Osteoblast (primary cell): Measurements from ENCODE around the gene LDB3. TPM values are rescaled to one million over a fixed set of nuclear protein-coding genes. Genes with fewer than 3 reads are reported as not detected.
A peak's percentile ranks its signal among the peaks of the same experiment; 100 is the strongest.

Experiments
- DNase-seq: peaks from one replicate; pipeline ENCODE4 v3.0.0; 2011; ENCODE audit warnings: low spot score, mixed read lengths; ENCODE audit not compliant: insufficient read length; ENCODE audit errors: missing footprints
- H2AFZ ChIP-seq: 2 replicates; pipeline ENCODE4 v1.6.0; 2011; ENCODE audit warnings: mild to moderate bottlenecking, low read length
- H3K27ac ChIP-seq: 2 replicates; pipeline ENCODE4 v1.5.1; 2011; ENCODE audit warnings: mild to moderate bottlenecking, low read depth, low read length, moderate library complexity
- H3K27me3 ChIP-seq: 2 replicates; pipeline ENCODE4 v1.6.0; 2012; ENCODE audit warnings: mild to moderate bottlenecking, control low read depth, inconsistent platforms, low read length, moderate library complexity; ENCODE audit not compliant: insufficient read depth
- H3K36me3 ChIP-seq: 2 replicates; pipeline ENCODE4 v1.5.1; 2011; ENCODE audit warnings: mild to moderate bottlenecking, low read length, control low read depth, moderate library complexity; ENCODE audit not compliant: insufficient read depth
- H3K4me1 ChIP-seq: 2 replicates; pipeline ENCODE4 v1.5.1; 2011; ENCODE audit warnings: mild to moderate bottlenecking, low read length, control low read depth, moderate library complexity; ENCODE audit not compliant: insufficient read depth
- H3K4me2 ChIP-seq: 2 replicates; pipeline ENCODE4 v1.6.0; 2011; ENCODE audit warnings: mild to moderate bottlenecking, low read length; ENCODE audit not compliant: insufficient read depth
- H3K4me3 ChIP-seq: fragments of 200-600 bp; sonication (generic); 3 replicates; pipeline ENCODE4 v1.5.1; 2012; ENCODE audit warnings: mild to moderate bottlenecking, low read length, inconsistent platforms; ENCODE audit not compliant: insufficient read depth
- H3K79me2 ChIP-seq: 2 replicates; pipeline ENCODE4 v1.6.0; 2012; ENCODE audit warnings: mild to moderate bottlenecking, low read length, control low read depth, inconsistent platforms; ENCODE audit not compliant: insufficient read depth
- H3K9me3 ChIP-seq: 2 replicates; pipeline ENCODE4 v1.5.1; 2011; ENCODE audit warnings: low read depth, low read length, control low read depth
- H4K20me1 ChIP-seq: 2 replicates; pipeline ENCODE4 v1.6.0; 2012; ENCODE audit warnings: mild to moderate bottlenecking, low read length, control low read depth; ENCODE audit not compliant: insufficient read depth
- total RNA-seq: library from RNA; depleted of rRNA; stranded (reverse); fragments of >200 nt; gene quantifications from 2 replicates; pipeline ENCODE4 v1.2.3, GENCODE V29; 2012
- TF ChIP-seq, protein P1 (sequence below): IDR thresholded peaks from 2 replicates; pipeline ENCODE4 v1.5.1; 2011; ENCODE audit warnings: mild to moderate bottlenecking, low read depth, low read length, moderate library complexity; ENCODE audit errors: extremely low read depth

Gene LDB3, protein sequence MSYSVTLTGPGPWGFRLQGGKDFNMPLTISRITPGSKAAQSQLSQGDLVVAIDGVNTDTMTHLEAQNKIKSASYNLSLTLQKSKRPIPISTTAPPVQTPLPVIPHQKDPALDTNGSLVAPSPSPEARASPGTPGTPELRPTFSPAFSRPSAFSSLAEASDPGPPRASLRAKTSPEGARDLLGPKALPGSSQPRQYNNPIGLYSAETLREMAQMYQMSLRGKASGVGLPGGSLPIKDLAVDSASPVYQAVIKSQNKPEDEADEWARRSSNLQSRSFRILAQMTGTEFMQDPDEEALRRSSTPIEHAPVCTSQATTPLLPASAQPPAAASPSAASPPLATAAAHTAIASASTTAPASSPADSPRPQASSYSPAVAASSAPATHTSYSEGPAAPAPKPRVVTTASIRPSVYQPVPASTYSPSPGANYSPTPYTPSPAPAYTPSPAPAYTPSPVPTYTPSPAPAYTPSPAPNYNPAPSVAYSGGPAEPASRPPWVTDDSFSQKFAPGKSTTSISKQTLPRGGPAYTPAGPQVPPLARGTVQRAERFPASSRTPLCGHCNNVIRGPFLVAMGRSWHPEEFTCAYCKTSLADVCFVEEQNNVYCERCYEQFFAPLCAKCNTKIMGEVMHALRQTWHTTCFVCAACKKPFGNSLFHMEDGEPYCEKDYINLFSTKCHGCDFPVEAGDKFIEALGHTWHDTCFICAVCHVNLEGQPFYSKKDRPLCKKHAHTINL
- total RNA-seq: under 0.01 TPM in 2 replicates

DNA sequence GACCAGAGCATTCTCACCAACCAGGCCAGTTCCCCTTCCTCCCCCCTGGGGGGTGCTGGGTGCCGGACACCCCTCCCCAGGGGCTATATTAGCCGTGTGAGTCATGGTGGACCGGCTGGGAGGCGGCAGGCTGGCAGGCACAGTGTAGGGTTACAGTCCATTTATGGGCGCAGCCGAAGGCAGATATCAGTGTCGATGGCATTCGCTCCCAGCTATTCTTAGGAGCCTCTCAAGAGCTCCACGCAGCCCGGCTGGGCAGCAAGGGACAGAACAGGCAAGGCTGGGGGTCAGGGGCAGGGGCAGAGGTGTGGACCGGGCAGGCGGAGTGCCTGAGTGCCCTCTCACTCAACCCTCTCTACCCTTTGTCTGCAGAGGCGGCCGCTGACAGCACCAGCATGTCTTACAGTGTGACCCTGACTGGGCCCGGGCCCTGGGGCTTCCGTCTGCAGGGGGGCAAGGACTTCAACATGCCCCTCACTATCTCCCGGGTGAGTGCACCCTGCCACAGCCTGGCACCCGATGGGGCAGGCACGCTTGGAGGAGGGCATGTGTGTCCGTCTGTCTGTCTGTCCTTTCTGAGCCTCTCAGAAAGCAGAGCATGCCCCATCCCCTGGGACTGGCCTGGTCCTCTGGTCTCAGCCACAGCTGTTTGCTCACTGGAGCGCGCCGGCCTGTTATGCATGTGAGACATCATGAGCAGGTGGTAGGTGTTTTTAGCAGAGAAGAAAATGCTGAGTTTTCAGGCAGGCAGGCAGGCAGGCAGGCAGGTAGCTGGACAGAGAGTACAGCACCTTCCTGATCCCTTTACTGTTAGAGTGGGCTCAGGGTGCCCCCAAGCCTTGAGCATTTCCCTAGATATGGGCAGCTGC lies at the start of gene LDB3:
Gene LDB3, plus strand, starts transcription at position 215 of the 869 bp plus-strand sequence. Its CDS starts 181 bp downstream, at position 396.
- Histone ChIP-seq H3K36me3 (no peaks in the 10 kb centered on the region), H3K27ac (no peak within 1 kb of the TSS), H2AFZ (peak within 1 kb of the TSS; percentile 74), H4K20me1 (no peaks in the 10 kb centered on the region), H3K4me1 (peaks cover 18% of the 10 kb centered on the region), H3K4me3 (peak within 1 kb of the TSS; percentile 42), H3K9me3 (no peaks in the 10 kb centered on the region), H3K27me3 (no peaks in the 10 kb centered on the region), H3K4me2 (peak within 1 kb of the TSS; percentile 9), H3K79me2 (no peaks in the 10 kb centered on the region)
- TF ChIP-seq, protein P1, sequence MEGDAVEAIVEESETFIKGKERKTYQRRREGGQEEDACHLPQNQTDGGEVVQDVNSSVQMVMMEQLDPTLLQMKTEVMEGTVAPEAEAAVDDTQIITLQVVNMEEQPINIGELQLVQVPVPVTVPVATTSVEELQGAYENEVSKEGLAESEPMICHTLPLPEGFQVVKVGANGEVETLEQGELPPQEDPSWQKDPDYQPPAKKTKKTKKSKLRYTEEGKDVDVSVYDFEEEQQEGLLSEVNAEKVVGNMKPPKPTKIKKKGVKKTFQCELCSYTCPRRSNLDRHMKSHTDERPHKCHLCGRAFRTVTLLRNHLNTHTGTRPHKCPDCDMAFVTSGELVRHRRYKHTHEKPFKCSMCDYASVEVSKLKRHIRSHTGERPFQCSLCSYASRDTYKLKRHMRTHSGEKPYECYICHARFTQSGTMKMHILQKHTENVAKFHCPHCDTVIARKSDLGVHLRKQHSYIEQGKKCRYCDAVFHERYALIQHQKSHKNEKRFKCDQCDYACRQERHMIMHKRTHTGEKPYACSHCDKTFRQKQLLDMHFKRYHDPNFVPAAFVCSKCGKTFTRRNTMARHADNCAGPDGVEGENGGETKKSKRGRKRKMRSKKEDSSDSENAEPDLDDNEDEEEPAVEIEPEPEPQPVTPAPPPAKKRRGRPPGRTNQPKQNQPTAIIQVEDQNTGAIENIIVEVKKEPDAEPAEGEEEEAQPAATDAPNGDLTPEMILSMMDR: no peak
- peak; percentile 99 for DNase-seq

DNA sequence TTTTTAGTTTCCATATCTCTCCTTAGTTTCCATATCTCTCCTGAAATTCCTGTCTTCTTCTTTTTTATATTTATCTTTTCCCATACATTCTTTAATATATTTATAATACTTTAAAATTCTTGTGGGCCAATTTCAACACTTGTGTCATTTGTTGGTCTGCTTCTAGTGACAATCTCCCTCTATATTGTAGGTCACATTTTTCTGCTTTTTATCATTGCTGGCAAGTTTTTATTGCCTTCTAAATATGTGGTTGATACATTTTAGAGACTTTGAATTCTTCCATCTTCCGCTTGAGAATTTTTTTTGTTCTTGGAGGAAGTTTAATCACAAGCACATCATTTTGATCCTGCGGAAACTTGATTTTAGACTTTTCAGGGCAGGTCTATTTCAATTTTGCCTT lies 40.0 kb upstream of the LDB3 start:
- Histone ChIP-seq H3K4me2 (no peak overlapping the region), H4K20me1 (no peaks in the 10 kb centered on the region), H3K9me3 (no peaks in the 10 kb centered on the region), H2AFZ (no peak overlapping the region), H3K4me3 (no peak overlapping the region), H3K36me3 (no peaks in the 10 kb centered on the region), H3K4me1 (peaks cover 2% of the 10 kb centered on the region), H3K27me3 (peaks cover 11% of the 10 kb centered on the region), H3K79me2 (no peaks in the 10 kb centered on the region), H3K27ac (no peak overlapping the region)
- no peak for DNase-seq
- TF ChIP-seq, protein P1: no peak

DNA sequence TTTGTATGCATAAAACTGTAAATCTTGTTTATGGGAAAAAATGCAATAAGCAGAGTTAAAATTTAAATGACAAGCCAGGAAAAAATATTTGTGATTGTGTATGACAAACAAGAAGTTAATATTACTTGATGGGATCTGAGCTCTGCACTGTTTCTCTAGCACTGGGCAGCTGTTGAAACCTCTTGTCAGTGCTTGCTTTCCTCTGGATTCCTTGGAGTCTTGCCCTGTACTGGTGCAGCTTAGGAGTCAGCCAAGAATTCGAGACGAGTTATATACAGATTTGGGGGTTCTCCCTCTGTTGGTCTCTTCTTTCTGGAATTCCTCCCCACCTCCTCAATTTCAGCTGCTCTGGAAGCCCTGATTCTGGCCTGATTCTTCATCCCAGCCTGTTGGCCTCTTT lies 38.2 kb upstream of the LDB3 start:
- Histone ChIP-seq H3K36me3 (no peaks in the 10 kb centered on the region), H3K4me2 (no peak overlapping the region), H2AFZ (no peak overlapping the region), H4K20me1 (no peaks in the 10 kb centered on the region), H3K27ac (no peak overlapping the region), H3K9me3 (no peaks in the 10 kb centered on the region), H3K4me1 (peaks cover 6% of the 10 kb centered on the region), H3K4me3 (no peak overlapping the region), H3K27me3 (peaks cover 11% of the 10 kb centered on the region), H3K79me2 (no peaks in the 10 kb centered on the region)
- no peak for DNase-seq
- TF ChIP-seq, protein P1: no peak
